Keratinocyte (primary cell): ENCODE results near the gene MAPK14.

Source experiments
- CTCF ChIP-seq, 3 experiments: IDR thresholded peaks in 1 of 3; conservative IDR thresholded peaks in 1 of 3; optimal IDR thresholded peaks in 1 of 3; 2 replicates in 2 of 3; 3 replicates in 1 of 3; pipeline versions ENCODE3 to v1.5.1; 2011; ENCODE audit warnings: low read length in 3 of 3, mild to moderate bottlenecking in 3 of 3, moderate library complexity in 2 of 3, control low read depth in 1 of 3, inconsistent platforms in 1 of 3; ENCODE audit not compliant: insufficient read depth in 2 of 3; ENCODE audit errors: extremely low read depth in 1 of 3
- EZH2 ChIP-seq: IDR thresholded peaks from one replicate; pipeline ENCODE4 v1.6.1; 2012; ENCODE audit warnings: inconsistent platforms, mild to moderate bottlenecking, low read length, moderate library complexity

GRCh38 chr6:36131511-36132245, 104.1 kb downstream of the MAPK14 start:
- TF ChIP-seq CTCF (optimal IDR thresholded peaks at IDR 0.05 in 1 of 3, IDR thresholded peaks at IDR 0.05 in 1 of 3, conservative IDR thresholded peaks at IDR 0.05 in 1 of 3; ENCODE audit: extremely low read depth in 1 of 3, insufficient read depth in 2 of 3, low read length in 3 of 3) (no peak), EZH2 (no peak)
